Measurements from ENCODE around the gene NBL1.
A peak's percentile ranks its signal among the peaks of the same experiment; 100 is the strongest.
"Not testable (repeated sequence)": the region's sequence is repeated elsewhere in the genome, so short reads cannot be mapped to it uniquely, and the experiment has no call there.

NBL1 gene

DNA sequence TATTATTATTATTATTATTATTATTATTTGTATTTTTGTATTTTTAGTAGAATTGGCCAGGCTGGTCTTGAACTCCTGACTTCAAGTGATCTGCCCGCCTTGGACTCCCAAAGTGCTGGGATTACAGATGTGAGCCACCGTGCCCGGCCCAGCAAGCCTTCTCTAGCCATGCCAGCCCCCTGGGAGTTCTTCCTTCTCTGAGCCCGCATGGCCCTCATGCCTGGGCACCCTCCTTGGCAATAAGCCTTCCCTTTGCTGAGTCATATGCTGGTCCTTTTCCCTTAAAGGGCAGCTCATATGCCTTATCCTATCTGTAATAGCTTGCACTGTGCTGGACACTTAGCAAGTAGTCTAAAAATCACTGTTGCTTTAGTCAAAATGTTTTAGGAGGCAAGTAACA, 8.5 kb upstream of the NBL1 start:
- TF ChIP-seq, protein P1, sequence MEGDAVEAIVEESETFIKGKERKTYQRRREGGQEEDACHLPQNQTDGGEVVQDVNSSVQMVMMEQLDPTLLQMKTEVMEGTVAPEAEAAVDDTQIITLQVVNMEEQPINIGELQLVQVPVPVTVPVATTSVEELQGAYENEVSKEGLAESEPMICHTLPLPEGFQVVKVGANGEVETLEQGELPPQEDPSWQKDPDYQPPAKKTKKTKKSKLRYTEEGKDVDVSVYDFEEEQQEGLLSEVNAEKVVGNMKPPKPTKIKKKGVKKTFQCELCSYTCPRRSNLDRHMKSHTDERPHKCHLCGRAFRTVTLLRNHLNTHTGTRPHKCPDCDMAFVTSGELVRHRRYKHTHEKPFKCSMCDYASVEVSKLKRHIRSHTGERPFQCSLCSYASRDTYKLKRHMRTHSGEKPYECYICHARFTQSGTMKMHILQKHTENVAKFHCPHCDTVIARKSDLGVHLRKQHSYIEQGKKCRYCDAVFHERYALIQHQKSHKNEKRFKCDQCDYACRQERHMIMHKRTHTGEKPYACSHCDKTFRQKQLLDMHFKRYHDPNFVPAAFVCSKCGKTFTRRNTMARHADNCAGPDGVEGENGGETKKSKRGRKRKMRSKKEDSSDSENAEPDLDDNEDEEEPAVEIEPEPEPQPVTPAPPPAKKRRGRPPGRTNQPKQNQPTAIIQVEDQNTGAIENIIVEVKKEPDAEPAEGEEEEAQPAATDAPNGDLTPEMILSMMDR (conservative IDR thresholded peaks at IDR 0.05) = no peak
- no peak overlapping the region for H3K27ac ChIP-seq

DNA sequence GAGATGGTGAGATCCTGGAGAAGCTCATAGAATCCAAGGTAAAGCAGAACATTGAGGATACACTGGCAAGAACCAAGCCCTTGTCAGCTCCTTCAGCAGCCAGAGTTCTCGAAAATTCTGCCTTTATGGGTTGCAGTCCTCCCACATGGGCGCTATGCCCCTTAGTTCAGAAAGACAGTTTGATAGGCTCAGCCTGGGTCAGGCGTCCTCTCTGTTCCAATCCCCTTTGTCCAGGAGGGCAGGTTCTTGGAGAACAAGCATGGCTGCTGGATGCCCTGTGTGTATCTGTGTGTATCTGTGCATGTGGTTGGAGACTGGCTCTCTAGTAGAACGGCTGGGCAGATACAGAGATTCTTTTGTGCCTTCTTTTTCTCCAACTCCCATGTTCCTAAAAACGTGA, 8.0 kb upstream of the NBL1 start:
- H3K27ac ChIP-seq = no peak overlapping the region
- TF ChIP-seq, protein P1 (conservative IDR thresholded peaks at IDR 0.05) = no peak

DNA sequence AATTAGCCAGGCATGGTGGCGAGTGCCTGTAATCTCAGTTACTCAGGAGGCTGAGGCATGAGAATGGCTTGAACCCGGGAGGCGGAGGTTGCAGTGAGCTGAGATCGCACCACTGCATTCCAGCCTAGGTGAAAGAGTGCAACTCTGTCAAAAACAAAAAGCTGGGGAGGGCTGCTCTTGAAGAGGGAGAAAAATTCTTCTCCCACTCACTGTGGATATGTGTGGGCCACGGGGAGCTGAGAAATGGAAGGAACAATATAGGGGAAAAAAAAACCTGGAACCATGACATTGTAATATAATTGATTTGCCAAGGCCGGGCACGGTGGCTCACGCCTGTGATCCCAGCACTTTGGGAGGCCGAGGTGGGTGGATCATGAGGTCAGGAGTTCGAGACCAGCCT, 7.4 kb upstream of the NBL1 start:
- H3K27ac ChIP-seq = not testable (repeated sequence)

DNA sequence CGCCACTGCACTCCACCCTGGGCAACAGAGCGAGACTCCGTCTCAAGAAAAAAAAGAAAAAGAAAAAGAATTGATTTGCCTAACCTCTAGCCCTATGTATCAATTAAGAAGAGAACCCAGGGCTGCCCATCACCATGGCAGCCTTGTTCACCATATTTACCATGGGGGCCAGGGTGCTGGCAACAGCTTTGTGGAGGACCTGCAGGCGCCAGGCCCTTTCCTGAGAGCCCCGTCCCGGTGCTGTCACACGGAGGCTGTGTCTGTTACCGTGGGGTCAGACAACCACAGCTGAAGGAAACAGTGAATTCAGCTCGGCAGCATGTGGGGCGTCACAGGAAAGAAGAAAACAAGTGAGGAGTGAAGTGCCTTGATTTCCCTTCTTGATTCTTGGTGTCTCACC, 6.5 kb upstream of the NBL1 start:
- H3K27ac ChIP-seq = no peak overlapping the region
- TF ChIP-seq, protein P1 (conservative IDR thresholded peaks at IDR 0.05) = no peak

DNA sequence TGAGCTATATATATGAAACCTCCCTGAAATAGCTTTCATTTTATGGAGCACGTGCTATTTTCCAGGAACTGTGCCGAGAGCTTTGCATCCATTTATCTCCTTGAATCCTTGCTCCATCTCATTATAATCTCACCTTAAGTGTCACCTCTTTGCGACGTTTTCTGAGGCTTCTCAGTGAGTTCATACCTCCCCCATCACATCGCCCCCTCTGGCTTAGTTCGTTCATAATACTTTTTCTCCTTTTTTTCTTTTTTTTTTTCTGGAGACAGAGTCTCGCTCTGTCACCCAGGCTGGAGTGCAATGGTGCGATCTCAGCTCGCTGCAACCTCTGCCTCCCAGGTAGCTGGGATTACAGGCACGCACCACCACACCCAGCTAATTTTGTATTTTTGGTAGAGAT, 4.9 kb upstream of the NBL1 start:
- not testable (repeated sequence) for H3K27ac ChIP-seq

DNA sequence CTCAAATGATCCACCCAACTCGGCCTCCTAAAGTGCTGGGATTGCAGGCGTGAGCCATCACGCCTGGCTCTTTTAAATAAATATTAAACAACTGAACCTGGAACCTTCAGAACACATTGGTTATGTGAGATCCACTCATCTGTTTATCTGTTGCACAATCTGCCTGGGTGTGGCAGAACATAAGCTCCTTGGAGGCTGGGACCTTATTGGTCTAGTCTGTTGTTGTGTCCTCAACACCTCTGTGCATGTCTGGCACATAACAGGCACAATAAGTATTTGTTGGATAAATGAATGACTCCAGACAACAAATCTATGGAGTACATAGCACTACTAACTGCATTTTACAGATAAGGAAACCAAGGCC, 4.1 kb upstream of the NBL1 start:
- TF ChIP-seq, protein P1 (conservative IDR thresholded peaks at IDR 0.05) = no peak
- H3K27ac ChIP-seq = peak overlapping the region; percentile 36

DNA sequence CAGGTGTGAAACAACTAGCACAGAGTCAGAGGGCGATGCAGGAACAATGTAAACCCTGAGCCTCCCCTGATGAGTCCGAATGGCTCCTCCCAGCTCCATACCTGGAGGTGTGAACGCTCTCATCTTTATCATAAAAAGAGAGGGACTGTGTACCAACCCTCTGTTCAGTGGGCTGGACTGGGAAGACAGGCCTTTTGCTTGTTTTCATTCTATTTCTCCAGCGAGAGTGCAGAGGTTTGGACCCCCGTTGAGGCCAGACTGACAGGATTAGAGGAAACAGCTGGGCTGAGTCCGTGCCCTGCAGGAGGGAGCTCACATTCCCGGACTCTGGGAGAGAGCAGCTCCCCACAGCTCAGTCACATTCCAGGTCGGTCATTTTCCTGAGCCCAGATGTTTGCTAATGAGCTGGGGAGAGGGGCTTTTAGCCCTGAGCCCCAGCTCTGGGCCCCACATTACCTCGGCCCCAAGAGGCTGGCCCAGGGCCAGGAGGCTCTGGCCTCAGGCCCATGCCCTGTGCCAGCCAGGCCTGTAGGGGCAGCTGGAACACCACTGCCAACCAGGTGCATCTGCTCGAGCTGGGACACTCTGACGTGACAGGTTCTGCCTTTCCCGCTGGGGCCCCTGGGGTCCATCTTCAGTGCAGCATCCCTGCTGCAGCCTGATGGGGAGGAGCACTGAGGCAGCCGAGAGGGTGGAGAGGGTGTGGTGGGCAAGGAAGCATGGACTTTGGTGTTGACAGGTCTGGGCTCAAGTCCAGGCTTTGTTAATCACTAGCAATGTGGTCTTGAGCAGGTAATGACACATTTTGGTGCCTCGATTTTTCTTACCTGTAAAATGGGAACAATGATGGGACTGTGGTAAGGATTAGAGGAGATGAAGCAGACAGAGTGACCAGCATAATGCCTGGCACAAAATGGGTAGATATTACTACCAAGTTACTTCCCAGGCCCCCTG, 3.5 kb upstream of the NBL1 start:
- TF ChIP-seq, protein P1 (conservative IDR thresholded peaks at IDR 0.05) = peak; percentile 58
- H3K27ac ChIP-seq = peak overlapping the region; percentile 36

DNA sequence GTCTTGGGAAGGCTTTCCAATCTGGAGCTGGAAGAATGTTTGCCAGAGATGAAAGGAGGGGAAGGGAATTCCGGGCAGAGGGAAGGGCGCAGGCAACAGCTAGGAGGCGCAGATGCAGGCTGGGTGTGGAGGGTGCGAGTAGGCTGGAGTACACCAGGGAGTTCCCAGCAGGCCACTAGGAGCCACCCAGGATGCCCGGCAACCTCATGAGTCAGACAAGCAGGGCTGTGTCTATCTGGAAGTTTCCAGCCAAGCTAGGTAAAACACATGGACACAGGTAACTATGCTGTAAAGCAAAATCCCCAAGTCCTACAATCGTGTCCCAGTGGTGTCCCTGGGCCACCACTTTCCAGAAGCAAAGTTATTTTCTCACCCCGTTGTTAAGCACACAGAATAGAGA, 990 bp upstream of the NBL1 start:
- H3K27ac ChIP-seq = peak overlapping the region; percentile 66; the same call in 1 of the 2 replicates
- TF ChIP-seq, protein P1 (conservative IDR thresholded peaks at IDR 0.05) = no peak
